Adrenal gland (tissue), 12 donors: ENCODE results near the gene CYB561A3. TPM values are rescaled to one million over a fixed set of nuclear protein-coding genes. Genes with fewer than 3 reads are reported as not detected.
"Not testable (repeated sequence)": the region's sequence is repeated elsewhere in the genome, so short reads cannot be mapped to it uniquely, and the experiment has no call there.

Source experiments
- DNase-seq, 7 donors: peaks; one replicate each; pipeline ENCODE4 v3.0.0-alpha.2; 2019 to 2020
- H3K27ac ChIP-seq, 5 donors: fragments of 200-600 bp; sonication (generic) in 4 of 5; 1 replicate in 3 of 5; 2 replicates in 2 of 5; pipeline versions ENCODE4 v1.5.1 to v1.8.0; 2016 to 2020; ENCODE audit warnings: mild to moderate bottlenecking in 1 of 5
- H3K27me3 ChIP-seq: fragments of 200-600 bp; 2 replicates; pipeline ENCODE4 v1.8.0; 2021
- H3K36me3 ChIP-seq, 2 donors: fragments of 200-600 bp; replicated peaks in 1 of 2; 1 replicate in 1 of 2; 2 replicates in 1 of 2; pipeline versions ENCODE4 v1.5.1 to v1.8.0; 2018 to 2022
- H3K4me1 ChIP-seq, 2 donors: fragments of 200-600 bp; replicated peaks in 1 of 2; 1 replicate in 1 of 2; 2 replicates in 1 of 2; pipeline versions ENCODE4 v1.5.1 to v1.8.0; 2018 to 2021
- H3K4me3 ChIP-seq, 4 donors: fragments of 200-600 bp; sonication (generic) in 3 of 4; one replicate each; pipeline ENCODE4 v1.5.1; 2016 to 2018
- H3K9me3 ChIP-seq, 3 donors: fragments of 200-600 bp; sonication (generic) in 1 of 3; replicated peaks in 1 of 3; 1 replicate in 2 of 3; 2 replicates in 1 of 3; pipeline versions ENCODE4 v1.5.1 to v1.8.0; 2016 to 2021
- CTCF ChIP-seq, 6 experiments: fragments of 450-650 bp in 4 of 6; fragments of 200-600 bp in 2 of 6; sonication (generic) in 1 of 6; IDR thresholded peaks; 1 replicate in 5 of 6; 2 replicates in 1 of 6; pipeline versions ENCODE4 v1.5.1 to v1.8.0; 2016 to 2021; ENCODE audit warnings: antibody characterized with exemption in 6 of 6, mild to moderate bottlenecking in 2 of 6, moderate library complexity in 1 of 6
- POLR2A ChIP-seq, 2 donors: fragments of 450-650 bp; IDR thresholded peaks; one replicate each; pipeline ENCODE4 v1.6.1; 2017; ENCODE audit warnings: antibody characterized with exemption in 2 of 2, mild to moderate bottlenecking in 2 of 2, moderate library complexity in 1 of 2
- WGBS, 4 donors: extraction: QIAGEN DNeasy Blood & Tissue Kit in 2 of 4; methylation state at CpG; one replicate each; pipeline versions ENCODE4 v1.1.5 to v1.1.7; 2013 to 2017; 5-methylcytosine and 5-hydroxymethylcytosine counted together
- intact Hi-C, 2 donors: fragments of 100-400 bp; cut with DNase I; formaldehyde crosslinking; loops; one replicate each; pipeline versions ENCODE4 v1.14.1 to v1.15.0; 2022 to 2023
- polyA plus RNA-seq, 3 donors: library from polyadenylated mRNA; stranded (reverse); fragments of 200-250 nt in 2 of 3; fragments of 350-450 nt in 1 of 3; fragmentation: Illumina TruSeq in 1 of 3; extraction: RNeasy Lipid Tissue Mini Kit (QIAGEN cat#74804) in 1 of 3; gene quantifications; one replicate each; pipeline ENCODE4 v1.2.3, GENCODE V29; 2013 to 2014
- total RNA-seq, 9 donors: library from RNA; depleted of rRNA in 4 of 9; stranded (reverse); fragments of >200 nt in 4 of 9; fragments of 120-200 nt in 1 of 9; fragmentation: NEBNext Ultra II Directional in 1 of 9; extraction: Animal tissue kit (Norgen Biotek cat#: 25700) in 1 of 9; gene quantifications; one replicate each; pipeline versions ENCODE4 v1.1.0 to v1.2.4, GENCODE V29; 2013 to 2023
- donor health status: healthy with polysubstance abuse.
- donor health status: Bipolar disorder and iron deficiency.
- donor health status: DM: yes; HTN: yes; CAD: no.
- donor health status: DM: no; HTN: no; CAD: no.
- donor health status: DM: no; HTN: no; CAD: no.
- donor health status: DM: yes; HTN: yes; CAD: no.

CYB561A3 gene
- total and polyA plus RNA-seq, 12 donors = 46.1 to 1,306 (median 622) TPM

GRCh38 chr11:61401173-61401572, 39.5 kb upstream of the CYB561A3 start:
- WGBS, 4 donors = 91 to 100% (median 93%) methylated on average over 1 to 2 of the region's 2 CpGs
- TF ChIP-seq CTCF (IDR thresholded peaks at IDR 0.05) (no peak), POLR2A (IDR thresholded peaks at IDR 0.05) (no peak)
- peaks cover 0 to 53% of the 10 kb centered on the region in 2 donors for H3K36me3 ChIP-seq

GRCh38 chr11:61392981-61393595, 31.4 kb upstream of the CYB561A3 start:
- peak overlapping the region in 4 of 5 donors; percentile 29 to 87 (median 66) for H3K27ac ChIP-seq
- no peaks in the 10 kb centered on the region for H3K9me3 ChIP-seq
- peaks cover 7 to 13% of the 10 kb centered on the region in 2 donors for H3K4me1 ChIP-seq
- H3K27me3 ChIP-seq = no peaks in the 10 kb centered on the region
- TF ChIP-seq CTCF (IDR thresholded peaks at IDR 0.05) = peak in 3 of 6 experiments; percentile 5 to 13 (median 7)
- no peak for TF ChIP-seq POLR2A (IDR thresholded peaks at IDR 0.05)
- 2 to 4% (median 2%) methylated on average over 12 to 15 of the region's 15 CpGs for WGBS, 4 donors
- DNase-seq = peak in 2 of 7 donors; percentile 9 to 47
- intact Hi-C loops = no loop called here
- H3K36me3 ChIP-seq = peaks cover 0 to 25% of the 10 kb centered on the region in 2 donors
- H3K4me3 ChIP-seq = peak overlapping the region in 3 of 4 donors; percentile 64 to 88 (median 76)

More at GRCh38 chr11:61401173-61401572, 39.5 kb upstream of the CYB561A3 start:
- no peaks in the 10 kb centered on the region for H3K27me3 ChIP-seq
- no peak for DNase-seq
- intact Hi-C loops = no loop called here
- H3K9me3 ChIP-seq = no peaks in the 10 kb centered on the region
- no peak overlapping the region for H3K27ac ChIP-seq
- H3K4me1 ChIP-seq = peaks cover 0 to 20% of the 10 kb centered on the region in 2 donors
- H3K4me3 ChIP-seq = no peak overlapping the region

- 68 to 90% (median 84%) methylated on average over 1 of the region's 1 CpG for WGBS, 4 donors
- TF ChIP-seq CTCF (IDR thresholded peaks at IDR 0.05) (no peak), POLR2A (IDR thresholded peaks at IDR 0.05) (no peak)
- no peak for DNase-seq
- Histone ChIP-seq H3K36me3 (peaks cover 0 to 8% of the 10 kb centered on the region in 2 donors), H3K27me3 (no peaks in the 10 kb centered on the region), H3K4me3 (no peak overlapping the region), H3K9me3 (no peaks in the 10 kb centered on the region), H3K4me1 (peaks cover 7 to 18% of the 10 kb centered on the region in 2 donors), H3K27ac (no peak overlapping the region)
- intact Hi-C loops = no loop called here
Observed at GRCh38 chr11:61390161-61390560, 28.5 kb upstream of the CYB561A3 start.

GRCh38 chr11:61384271-61385242, 22.9 kb upstream of the CYB561A3 start:
- Histone ChIP-seq H3K36me3 (no peaks in the 10 kb centered on the region), H3K27me3 (no peaks in the 10 kb centered on the region), H3K4me3 (no peak overlapping the region), H3K9me3 (no peaks in the 10 kb centered on the region), H3K27ac (no peak overlapping the region), H3K4me1 (peaks cover 0 to 5% of the 10 kb centered on the region in 2 donors)
- DNase-seq = peak in 5 of 7 donors; percentile 49 to 70 (median 63)
- TF ChIP-seq CTCF (IDR thresholded peaks at IDR 0.05) = peak in 5 of 6 experiments; percentile 30 to 76 (median 52)
- TF ChIP-seq POLR2A (IDR thresholded peaks at IDR 0.05) = no peak
- intact Hi-C loops = loop anchor here (2.0 to 10.0 kb wide), 3 partner anchors 48 to 130 kb away; no protein-coding TSS in a partner anchor
- 67 to 87% (median 81%) methylated on average over 6 to 15 of the region's 15 CpGs for WGBS, 4 donors

- 94 to 98% (median 96%) methylated on average over 3 to 5 of the region's 5 CpGs for WGBS, 4 donors
- intact Hi-C loops = loop anchor here (2.0 to 10.0 kb wide), 2 partner anchors 47 to 129 kb away; no protein-coding TSS in a partner anchor
- not testable (repeated sequence) for H3K27me3 ChIP-seq, H3K36me3 ChIP-seq, H3K27ac ChIP-seq, H3K9me3 ChIP-seq, DNase-seq, H3K4me1 ChIP-seq, H3K4me3 ChIP-seq
Observed at GRCh38 chr11:61383859-61384258, 22.2 kb upstream of the CYB561A3 start.
